ENCODE results near the gene CAMK1D.

CAMK1D gene

DNA sequence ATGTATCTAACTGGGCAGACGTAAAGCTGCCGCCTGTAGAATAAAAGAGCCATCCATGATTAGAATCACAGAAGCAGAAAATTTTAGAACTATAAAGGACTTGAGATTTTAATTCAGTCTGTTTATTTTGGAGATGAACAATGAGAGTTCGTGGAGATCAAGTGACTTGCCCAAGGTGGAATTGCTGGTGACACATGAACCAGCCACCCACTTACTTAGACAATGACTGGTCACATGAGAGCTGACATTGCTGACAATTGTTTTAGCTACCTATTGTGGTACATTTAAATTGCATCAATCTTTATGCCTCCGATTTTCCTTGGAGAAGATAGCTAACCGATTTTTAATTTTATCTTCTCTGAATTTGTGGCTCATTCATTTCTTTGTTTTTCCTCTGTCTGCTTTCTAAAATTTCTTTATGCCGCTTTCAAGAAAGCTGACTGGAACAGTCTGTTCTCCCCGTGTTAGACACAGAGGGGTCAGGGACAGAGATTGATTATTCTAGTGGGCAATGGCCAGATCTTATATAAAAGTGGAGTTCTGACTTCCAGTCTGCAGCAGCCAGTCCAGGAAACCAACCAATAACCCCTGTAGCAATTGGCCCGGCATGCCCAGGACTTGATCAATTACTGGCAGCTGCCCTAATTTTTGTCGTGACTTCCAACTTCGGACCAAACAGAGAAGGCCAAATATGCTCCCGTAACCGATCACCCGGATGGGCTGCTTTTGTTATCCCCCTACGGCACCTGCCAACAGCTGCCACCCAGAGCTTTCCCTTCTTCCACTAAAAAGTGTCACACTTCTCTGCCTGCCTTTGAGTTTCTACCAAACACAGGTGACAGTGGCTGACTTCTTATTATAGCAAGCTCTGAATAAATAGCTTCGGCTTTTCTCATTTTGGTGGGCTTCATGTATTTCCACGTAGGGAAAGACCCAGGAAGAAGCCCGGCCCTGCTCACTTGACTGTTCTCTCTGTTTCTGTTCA lies 241.6 kb downstream of the CAMK1D start:
- no peak for DNase-seq

GRCh38 chr10:12592967-12593366 lies 243.6 kb downstream of the CAMK1D start:
- no peak for DNase-seq

GRCh38 chr10:12594448-12594944 lies 245.1 kb downstream of the CAMK1D start:
- DNase-seq: no peak

DNA sequence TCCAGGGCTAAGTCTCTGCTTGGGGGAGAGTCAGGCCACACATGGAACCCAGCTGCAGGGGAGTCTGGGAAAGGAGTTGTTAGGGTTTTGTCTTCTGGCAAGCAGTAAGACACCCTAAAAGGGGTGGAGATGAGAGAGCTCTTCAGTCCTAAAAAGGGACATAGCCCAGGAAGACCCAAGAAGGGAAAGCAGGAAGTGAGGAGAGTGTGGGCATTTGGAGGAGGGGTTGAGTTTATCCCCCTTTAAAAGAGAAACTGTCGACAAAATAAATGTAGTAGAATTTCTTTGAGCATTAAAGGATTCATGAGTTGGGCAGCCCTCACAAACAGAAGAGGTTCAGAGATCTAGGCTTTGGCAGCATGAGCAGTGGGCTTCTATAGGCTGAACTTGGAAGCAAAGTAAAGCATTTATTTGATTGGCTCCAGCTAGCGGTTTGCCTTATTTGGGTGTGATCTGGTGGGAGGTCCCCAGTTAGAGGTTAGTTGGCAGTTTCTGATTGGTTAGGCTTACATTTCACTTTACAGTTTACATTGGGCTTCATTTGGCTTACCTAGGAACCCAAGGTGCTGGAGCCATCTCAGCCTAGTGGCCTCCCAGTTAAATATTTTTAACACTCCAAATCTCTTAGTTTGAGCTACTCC lies 246.7 kb downstream of the CAMK1D start:
- no peak for DNase-seq

DNA sequence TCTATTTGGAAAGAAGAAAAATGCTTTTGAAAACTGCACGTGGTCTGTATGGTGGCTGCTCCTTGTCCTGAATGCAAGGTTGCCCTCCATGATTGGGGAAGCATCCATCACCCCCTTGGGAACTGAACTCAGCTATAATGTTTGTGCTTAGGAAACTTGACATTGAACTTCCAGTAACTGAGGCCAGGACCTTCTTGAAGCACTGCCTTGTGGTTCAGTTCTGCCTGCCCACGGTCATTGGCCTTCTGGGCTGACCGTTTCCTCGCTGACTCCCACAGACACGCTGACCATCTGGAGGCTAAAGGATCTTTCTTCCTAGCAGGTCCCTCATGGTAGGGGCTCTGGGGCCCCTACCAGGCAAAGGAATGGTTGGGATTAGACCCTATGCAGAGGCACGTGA lies 247.8 kb downstream of the CAMK1D start:
- no peak for DNase-seq

DNA sequence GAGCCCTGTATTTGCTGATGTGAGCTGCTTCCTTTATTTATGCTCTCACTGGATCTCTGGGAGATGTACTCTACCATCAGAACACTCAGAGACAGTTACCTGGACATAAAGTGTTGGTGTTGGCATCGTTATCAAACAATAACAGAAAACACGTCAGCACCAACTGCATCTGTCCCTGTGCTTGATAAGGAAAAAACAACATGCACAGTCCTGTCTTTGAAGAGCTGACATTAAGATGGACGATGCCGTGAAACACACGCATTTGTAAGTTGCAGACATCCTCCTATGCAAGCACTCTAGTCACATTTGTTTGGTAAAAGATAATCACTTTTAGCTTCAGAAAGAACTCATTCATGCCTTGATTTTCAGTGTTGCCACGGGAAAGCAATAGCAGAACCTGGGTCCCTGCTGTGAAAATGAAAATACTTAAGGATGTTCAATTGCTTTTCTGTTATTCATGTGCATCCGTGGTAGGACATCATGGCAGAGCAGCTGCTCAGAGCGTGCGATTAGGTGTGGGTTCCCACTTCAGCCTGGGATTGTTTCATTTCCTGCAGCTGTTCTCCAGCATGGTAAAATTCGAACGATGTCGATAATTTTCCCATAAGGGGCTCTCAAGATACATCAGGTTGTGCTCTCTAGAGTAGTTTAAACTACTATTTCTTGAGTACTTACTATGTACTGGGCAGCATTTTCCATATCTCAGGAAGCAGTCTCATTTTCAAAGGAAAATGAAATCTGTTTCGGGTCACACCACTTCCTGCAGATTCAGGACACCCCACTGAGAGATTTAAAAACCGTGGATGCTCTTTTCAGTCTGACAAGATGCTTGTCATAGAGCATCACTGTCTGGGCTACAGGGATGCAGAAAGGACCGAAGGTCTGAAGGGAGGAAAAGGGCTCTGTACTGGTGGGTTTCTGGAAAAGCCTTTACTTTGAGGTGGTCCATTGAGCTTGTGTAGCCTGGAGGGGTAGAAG lies 248.7 kb downstream of the CAMK1D start:
- no peak for DNase-seq

GRCh38 chr10:12600652-12601051 lies 251.3 kb downstream of the CAMK1D start:
- DNase-seq: no peak

- DNase-seq: no peak
These were observed 253.2 kb downstream of the CAMK1D start for GRCh38 chr10:12602521-12602920.

GRCh38 chr10:12603766-12604470 lies 254.6 kb downstream of the CAMK1D start:
- no peak for DNase-seq

GRCh38 chr10:12605580-12606405 lies 256.4 kb downstream of the CAMK1D start:
- peak in 45 of 56 donors; percentile 7 to 80 (median 41) for DNase-seq

DNA sequence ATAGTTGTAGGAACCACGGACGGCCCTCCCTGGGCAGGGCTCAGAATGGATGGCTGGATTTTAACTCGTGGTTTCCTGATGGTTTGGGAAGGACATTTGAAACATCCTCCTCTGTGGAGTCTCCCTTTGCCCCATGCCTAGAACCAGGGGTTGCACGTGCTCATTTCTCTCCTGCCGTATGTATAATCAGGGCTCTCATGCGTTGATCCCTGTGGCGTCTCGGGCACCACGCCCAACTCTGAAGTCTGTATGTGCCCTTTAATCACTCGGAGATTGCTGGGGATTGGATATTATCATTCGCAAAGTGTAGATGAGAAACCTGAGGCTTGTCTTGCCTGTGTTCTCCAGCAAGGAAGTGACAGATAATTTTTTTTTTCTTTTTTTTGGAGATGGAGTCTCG lies 257.1 kb downstream of the CAMK1D start:
- no peak for DNase-seq

DNA sequence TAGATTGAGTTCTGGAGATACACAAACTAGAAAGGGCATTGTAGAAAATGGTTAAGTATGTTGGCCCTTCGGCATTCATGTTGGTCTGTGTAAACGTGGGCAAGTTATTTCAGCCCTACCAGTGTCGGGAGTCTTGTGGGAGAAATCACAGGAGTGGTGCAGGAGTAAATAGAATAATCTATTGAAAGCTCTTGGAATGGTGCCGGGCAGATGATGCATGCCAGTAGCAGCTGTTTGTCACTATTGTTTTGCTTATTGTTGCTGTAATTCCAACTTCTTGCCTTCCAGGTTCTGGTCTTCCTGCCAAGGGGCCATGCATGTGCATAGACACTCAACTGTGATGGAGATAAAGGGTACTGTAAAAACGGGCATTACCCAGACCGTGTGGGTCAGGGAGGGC lies 259.4 kb downstream of the CAMK1D start:
- no peak for DNase-seq

GRCh38 chr10:12609435-12609834 lies 260.1 kb downstream of the CAMK1D start:
- DNase-seq: no peak

DNA sequence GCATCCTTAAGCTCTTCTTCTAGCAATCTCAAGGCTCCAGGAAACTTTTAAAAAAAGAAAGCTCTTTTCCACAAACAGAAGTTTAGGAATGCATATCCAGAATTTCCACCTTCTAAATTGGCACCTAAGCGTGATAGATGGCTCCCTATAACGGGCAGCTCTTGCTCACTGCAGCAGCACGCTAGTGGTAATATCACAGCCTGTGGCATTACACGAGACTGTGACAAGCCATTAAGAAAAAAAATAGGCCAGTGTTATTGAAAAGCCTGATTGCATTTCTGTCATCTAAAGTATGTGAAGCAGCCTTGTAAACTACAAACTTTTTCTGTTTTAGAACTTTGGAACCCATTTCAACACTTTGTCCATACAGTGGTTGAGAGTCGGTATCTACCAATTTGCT lies 263.8 kb downstream of the CAMK1D start:
- no peak for DNase-seq

DNA sequence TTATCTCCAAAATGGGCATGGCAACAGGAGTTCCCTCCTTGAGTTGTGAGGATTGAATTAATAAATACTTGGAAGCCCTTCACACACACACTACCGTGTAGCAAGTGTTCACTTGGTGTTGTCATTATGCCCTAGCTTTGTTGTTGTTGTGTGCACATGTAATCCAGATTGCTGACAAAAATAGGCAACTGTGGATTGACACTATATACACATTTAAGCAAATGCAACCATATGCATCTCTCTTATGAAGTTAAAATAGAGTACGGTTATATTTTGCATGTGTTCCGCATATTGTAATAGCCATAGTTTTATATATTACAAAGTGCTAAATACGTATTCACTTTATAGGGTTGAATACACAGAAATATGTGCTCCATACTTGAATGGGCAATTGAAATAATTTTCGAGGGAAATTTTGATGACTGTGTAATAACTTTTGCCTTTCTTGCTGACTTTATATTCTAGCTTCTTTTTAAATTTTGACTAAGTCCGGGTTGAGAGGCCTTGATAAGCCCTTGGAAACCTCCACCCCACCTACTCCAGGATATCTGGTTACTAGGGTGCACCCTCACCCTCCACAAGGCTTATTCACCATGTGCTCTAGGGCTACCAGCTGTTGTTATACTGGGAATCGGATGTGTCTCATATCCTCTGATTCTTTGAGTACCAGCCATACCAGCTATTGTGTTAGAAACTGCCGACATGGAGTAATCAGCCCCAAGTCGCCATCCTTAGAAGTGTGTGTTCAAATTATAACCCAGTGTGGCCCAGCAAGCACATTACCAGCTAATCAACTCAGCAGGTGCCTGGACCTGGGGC lies 265.0 kb downstream of the CAMK1D start:
- DNase-seq: no peak

GRCh38 chr10:12615296-12616220 lies 266.2 kb downstream of the CAMK1D start:
- DNase-seq: no peak
